Endothelial cell of umbilical vein (primary cell): ENCODE data around the gene KAZN.

ENCODE experiments used
- CTCF ChIP-seq, 2 donors: IDR thresholded peaks; 1 replicate in 1 of 2; 2 replicates in 1 of 2; pipeline ENCODE4 v1.5.1; 2011; ENCODE audit warnings: low read length in 2 of 2, mild to moderate bottlenecking in 2 of 2, moderate library complexity in 2 of 2, control low read depth in 1 of 2, inconsistent platforms in 1 of 2, low read depth in 1 of 2; ENCODE audit not compliant: insufficient read depth in 1 of 2; ENCODE audit errors: extremely low read depth in 1 of 2
- EZH2 ChIP-seq: IDR thresholded peaks from 2 replicates; pipeline ENCODE4 v1.6.1; 2012; ENCODE audit warnings: borderline replicate concordance, low read depth, mild to moderate bottlenecking, moderate library complexity, low read length, inconsistent platforms; ENCODE audit not compliant: severe bottlenecking
- FOS ChIP-seq: IDR thresholded peaks from 2 replicates; pipeline ENCODE4 v1.6.1; 2011; ENCODE audit warnings: mild to moderate bottlenecking, low read length, moderate library complexity, borderline replicate concordance; ENCODE audit not compliant: insufficient read depth
- POLR2A ChIP-seq: IDR thresholded peaks from 2 replicates; pipeline ENCODE4 v1.6.1; 2012; ENCODE audit warnings: low read depth, mild to moderate bottlenecking, control low read depth, low read length
- POLR2AphosphoS5 ChIP-seq: IDR thresholded peaks from 2 replicates; pipeline ENCODE4 v1.6.1; 2012; ENCODE audit warnings: low read depth, mild to moderate bottlenecking, control low read depth, low read length, moderate library complexity; ENCODE audit not compliant: insufficient read depth

GRCh38 chr1:14598007-14598497, 433 bp upstream of the KAZN start:
- TF ChIP-seq CTCF (IDR thresholded peaks at IDR 0.05; ENCODE audit: extremely low read depth in 1 of 2, insufficient read depth in 1 of 2, low read depth in 1 of 2, low read length in 2 of 2) (no peak), POLR2AphosphoS5 (no peak), EZH2 (no peak), FOS (no peak), POLR2A (no peak)
